H1 (cell line): ENCODE measurements around the gene PDE8B. TPM values are rescaled to one million over a fixed set of nuclear protein-coding genes. Genes with fewer than 3 reads are reported as not detected.

ENCODE experiments used
- CTCF ChIA-PET: fragments of 300-600 bp; sonication (Branson Sonifier 250); formaldehyde crosslinking; loops from one replicate; lab custom pipeline; 2021; ENCODE audit not compliant: partially characterized antibody; lab: Charles Lee
- POLR2A ChIA-PET: fragments of 300-600 bp; sonication (Branson Sonifier 250); formaldehyde crosslinking; loops from one replicate; lab custom pipeline; 2021; ENCODE audit warnings: inconsistent platforms; ENCODE audit not compliant: partially characterized antibody; lab: Charles Lee
- DNase-seq, 2 experiments: peaks; one replicate each; pipeline versions ENCODE4 v3.0.0 to v3.0.0-alpha.2; 2010 to 2022; ENCODE audit warnings: low spot score in 2 of 2, low read depth in 1 of 2, mixed read lengths in 1 of 2
- FAIRE-seq: peaks from 2 replicates; lab custom pipeline; 2011; peaks lifted over from hg19 to GRCh38; lab: Jason Lieb, UNC
- H2AFZ ChIP-seq: 2 replicates; pipeline ENCODE4 v1.8.1; 2012; ENCODE audit warnings: low read length, inconsistent platforms
- H2AK5ac ChIP-seq: 2 replicates; pipeline ENCODE4 v1.6.1; 2013; ENCODE audit warnings: low read depth, low read length
- H2BK120ac ChIP-seq: replicated peaks from 2 replicates; pipeline ENCODE3; 2013; ENCODE audit warnings: low read depth, low read length, inconsistent platforms
- H2BK12ac ChIP-seq: 2 replicates; pipeline ENCODE4 v1.6.1; 2013; ENCODE audit warnings: low read depth, low read length
- H2BK15ac ChIP-seq: 2 replicates; pipeline ENCODE4 v1.6.1; 2013; ENCODE audit warnings: low read length
- H2BK20ac ChIP-seq: 2 replicates; pipeline ENCODE4 v1.6.1; 2013; ENCODE audit warnings: low read length
- H2BK5ac ChIP-seq: 2 replicates; pipeline ENCODE4 v1.6.1; 2013; ENCODE audit warnings: low read depth, low read length
- H3K14ac ChIP-seq: 2 replicates; pipeline ENCODE4 v1.6.1; 2013; ENCODE audit warnings: inconsistent platforms; ENCODE audit not compliant: insufficient read length
- H3K18ac ChIP-seq: 2 replicates; pipeline ENCODE4 v1.6.1; 2013; ENCODE audit warnings: low read length; ENCODE audit errors: extremely low read depth
- H3K23ac ChIP-seq: 2 replicates; pipeline ENCODE4 v1.6.1; 2013; ENCODE audit warnings: inconsistent platforms; ENCODE audit not compliant: insufficient read length
- H3K23me2 ChIP-seq: 2 replicates; pipeline ENCODE4 v1.6.1; 2013; ENCODE audit warnings: low read depth, low read length
- H3K27ac ChIP-seq: 2 replicates; pipeline ENCODE4 v1.6.1; 2011; ENCODE audit warnings: low read depth, low read length, inconsistent platforms
- H3K27me3 ChIP-seq, 4 experiments: replicated peaks in 1 of 4; 1 replicate in 1 of 4; 2 replicates in 3 of 4; pipeline versions ENCODE4 v1.6.1 to v1.8.1; 2011 to 2013; ENCODE audit warnings: low read length in 3 of 4, mild to moderate bottlenecking in 3 of 4, inconsistent platforms in 2 of 4, mixed read lengths in 2 of 4, moderate library complexity in 1 of 4; ENCODE audit not compliant: control insufficient read depth in 3 of 4, insufficient read depth in 3 of 4; ENCODE audit errors: extremely low read depth in 1 of 4
- H3K36me3 ChIP-seq, 4 experiments: 2 replicates each; pipeline versions ENCODE4 v1.6.1 to v1.8.1; 2011 to 2013; ENCODE audit warnings: mild to moderate bottlenecking in 4 of 4, low read length in 3 of 4, moderate library complexity in 2 of 4, control low read depth in 1 of 4, inconsistent platforms in 1 of 4; ENCODE audit not compliant: insufficient read depth in 4 of 4, control insufficient read depth in 2 of 4
- H3K4ac ChIP-seq: replicated peaks from 2 replicates; pipeline ENCODE3; 2013; ENCODE audit warnings: low read length, low read depth, mixed read lengths, inconsistent platforms; ENCODE audit not compliant: insufficient read length
- H3K4me1 ChIP-seq, 4 experiments: replicated peaks in 1 of 4; 1 replicate in 1 of 4; 2 replicates in 3 of 4; pipeline versions ENCODE4 v1.6.1 to v1.8.1; 2011 to 2013; ENCODE audit warnings: low read length in 3 of 4, inconsistent platforms in 2 of 4, mixed read lengths in 1 of 4; ENCODE audit not compliant: insufficient read depth in 4 of 4, control insufficient read depth in 3 of 4
- H3K4me2 ChIP-seq, 2 experiments: 2 replicates each; pipeline versions ENCODE4 v1.6.1 to v1.8.1; 2011 to 2013; ENCODE audit warnings: low read depth in 2 of 2, low read length in 2 of 2, control low read depth in 1 of 2, inconsistent platforms in 1 of 2, mild to moderate bottlenecking in 1 of 2; ENCODE audit not compliant: insufficient read depth in 1 of 2
- H3K4me3 ChIP-seq, 4 experiments: fragments of 200-600, 300-600 bp in 1 of 4; sonication (generic), shearing (Covaris generic), sonication (Bioruptor Twin) in 1 of 4; 2 replicates each; pipeline versions ENCODE4 v1.5.1 to v1.8.1; 2011 to 2016; ENCODE audit warnings: low read length in 4 of 4, low read depth in 3 of 4, control low read depth in 2 of 4, inconsistent platforms in 2 of 4, mild to moderate bottlenecking in 2 of 4, mixed read lengths in 1 of 4, moderate library complexity in 1 of 4; ENCODE audit not compliant: insufficient read depth in 2 of 4; ENCODE audit errors: extremely low read depth in 1 of 4
- H3K56ac ChIP-seq: replicated peaks from 2 replicates; pipeline ENCODE3; 2013; ENCODE audit warnings: low read depth, mild to moderate bottlenecking, mixed read lengths, low read length, inconsistent platforms; ENCODE audit not compliant: insufficient read length
- H3K79me1 ChIP-seq: 2 replicates; pipeline ENCODE4 v1.6.1; 2013; ENCODE audit warnings: low read depth, low read length, control low read depth
- H3K79me2 ChIP-seq, 2 experiments: 2 replicates each; pipeline versions ENCODE4 v1.6.1 to v1.8.1; 2012 to 2013; ENCODE audit warnings: low read length in 2 of 2, mild to moderate bottlenecking in 2 of 2, inconsistent platforms in 1 of 2; ENCODE audit not compliant: insufficient read depth in 2 of 2, control insufficient read depth in 1 of 2
- H3K9ac ChIP-seq, 4 experiments: replicated peaks in 1 of 4; 1 replicate in 1 of 4; 2 replicates in 3 of 4; pipeline versions ENCODE4 v1.6.1 to v1.8.1; 2011 to 2013; ENCODE audit warnings: low read depth in 3 of 4, low read length in 3 of 4, control low read depth in 2 of 4, mild to moderate bottlenecking in 2 of 4, moderate library complexity in 2 of 4, inconsistent platforms in 1 of 4; ENCODE audit errors: extremely low read depth in 1 of 4
- H3K9me3 ChIP-seq, 2 experiments: 2 replicates each; pipeline versions ENCODE4 v1.6.1 to v1.8.1; 2012 to 2013; ENCODE audit warnings: mild to moderate bottlenecking in 2 of 2, moderate library complexity in 2 of 2, control low read depth in 1 of 2, inconsistent platforms in 1 of 2, low read depth in 1 of 2, low read length in 1 of 2, mixed read lengths in 1 of 2; ENCODE audit not compliant: insufficient read depth in 2 of 2
- H4K20me1 ChIP-seq, 2 experiments: replicated peaks in 1 of 2; 2 replicates each; pipeline versions ENCODE3 to v1.8.1; 2011 to 2013; ENCODE audit warnings: inconsistent platforms in 2 of 2, low read length in 2 of 2, mild to moderate bottlenecking in 1 of 2; ENCODE audit not compliant: insufficient read depth in 2 of 2, control insufficient read depth in 1 of 2
- H4K5ac ChIP-seq: 2 replicates; pipeline ENCODE4 v1.6.1; 2013; ENCODE audit warnings: low read length, low read depth, mixed read lengths, inconsistent platforms; ENCODE audit not compliant: insufficient read length
- H4K8ac ChIP-seq: 2 replicates; pipeline ENCODE4 v1.8.0; 2013; ENCODE audit warnings: mild to moderate bottlenecking, moderate library complexity, low read length, inconsistent platforms; ENCODE audit not compliant: insufficient read depth; ENCODE audit errors: extremely low read depth
- H4K91ac ChIP-seq: replicated peaks from 2 replicates; pipeline ENCODE3; 2013; ENCODE audit warnings: low read length, mixed read lengths, inconsistent platforms; ENCODE audit not compliant: insufficient read length
- FOSL1 ChIP-seq: IDR thresholded peaks from 2 replicates; pipeline ENCODE4 v1.6.1; 2011; ENCODE audit warnings: mild to moderate bottlenecking, low read depth, low read length, moderate library complexity; ENCODE audit not compliant: insufficient read depth
- RAD21 ChIP-seq, 2 experiments: IDR thresholded peaks in 1 of 2; conservative IDR thresholded peaks in 1 of 2; 2 replicates each; pipeline ENCODE4 v1.6.1; 2011; ENCODE audit warnings: low read depth in 2 of 2, low read length in 2 of 2, improper control_type of control experiment in 1 of 2, inconsistent platforms in 1 of 2, mild to moderate bottlenecking in 1 of 2, moderate library complexity in 1 of 2
- TAF7 ChIP-seq: optimal IDR thresholded peaks from 2 replicates; pipeline ENCODE3; 2011; ENCODE audit warnings: low read depth, mild to moderate bottlenecking, inconsistent platforms, low read length, moderate library complexity, borderline replicate concordance
- ZNF274 ChIP-seq: IDR thresholded peaks from 2 replicates; pipeline ENCODE4 v1.7.0; 2012; ENCODE audit warnings: low read length, borderline replicate concordance; ENCODE audit errors: extremely low read depth
- WGBS, 2 experiments: shearing (Covaris generic) in 1 of 2; methylation state at CpG; one replicate each; pipeline versions ENCODE4 v1.1.6 to v1.1.7; 2013 to 2015; ENCODE audit warnings: low lambda C conversion rate in 2 of 2, mixed read lengths in 2 of 2, inconsistent platforms in 1 of 2, low coverage in 1 of 2, missing lambda C conversion rate in 1 of 2; ENCODE audit not compliant: insufficient replicate concordance in 2 of 2, insufficient coverage in 1 of 2, insufficient read length in 1 of 2; ENCODE audit errors: extremely low coverage in 1 of 2, missing lambda C conversion rate in 1 of 2; 5-methylcytosine and 5-hydroxymethylcytosine counted together
- polyA plus RNA-seq, 7 experiments: library from polyadenylated mRNA; depleted of rRNA in 3 of 7; stranded (reverse) in 5 of 7; unstranded in 2 of 7; fragments of >200 nt in 5 of 7; fragments of 200-250 nt in 2 of 7; gene quantifications; 1 replicate in 5 of 7; 2 replicates in 1 of 7; 4 replicates in 1 of 7; pipeline versions ENCODE4 v1.2.1 to v1.2.3, GENCODE V29; 2011 to 2013; ENCODE audit warnings: missing spikeins in 2 of 7, mixed read lengths in 2 of 7
- total RNA-seq: library from RNA; stranded (reverse); fragmentation: NEBNext Ultra II Directional; extraction: Animal tissue kit (Norgen Biotek cat#: 25700); gene quantifications from 2 replicates; pipeline ENCODE4 v1.2.1, GENCODE V29; 2021

The PDE8B gene
- total and polyA plus RNA-seq, 2 of the 8 experiments (the other 6 are each of a cell fraction or from before 2014, with no cell fraction given) = 0.32 to 1.1 TPM

GRCh38 chr5:77312413-77312812 lies 101.9 kb downstream of the PDE8B start:
- ChIA-PET CTCF (interaction anchor here (0.5 to 1.2 kb wide), 2 partner anchors 13 to 42 kb away, joined by 3 read pairs; no protein-coding TSS in a partner anchor), POLR2A (no interaction called here)
- Histone ChIP-seq H2AFZ (no peak overlapping the region), H3K4ac (no peak overlapping the region), H3K9me3 (no peaks in the 10 kb centered on the region), H4K8ac (no peak overlapping the region), H3K4me3 (no peak overlapping the region), H4K5ac (no peak overlapping the region), H2BK120ac (no peak overlapping the region), H3K56ac (no peak overlapping the region), H3K36me3 (no peaks in the 10 kb centered on the region), H3K79me1 (no peaks in the 10 kb centered on the region), H3K27me3 (peaks cover 0 to 7% (median 5%) of the 10 kb centered on the region in 4 experiments; a peak in 4 of 7 replicates), H3K4me2 (no peak overlapping the region), H3K23me2 (no peaks in the 10 kb centered on the region), H2AK5ac (no peak overlapping the region), H3K18ac (no peak overlapping the region), H3K4me1 (no peaks in the 10 kb centered on the region), H4K91ac (no peak overlapping the region), H2BK5ac (no peak overlapping the region), H2BK12ac (no peak overlapping the region), H3K23ac (no peak overlapping the region), H3K27ac (no peak overlapping the region), H4K20me1 (no peaks in the 10 kb centered on the region), H2BK20ac (no peak overlapping the region), H3K9ac (no peak overlapping the region), H2BK15ac (no peak overlapping the region), H3K14ac (no peak overlapping the region), H3K79me2 (no peaks in the 10 kb centered on the region)
- WGBS, 2 experiments = 90% methylated on average over 1 of the region's 1 CpG; no CpG with 5 or more reads in 1 of the 2 experiments
- no peak for FAIRE-seq
- no peak for DNase-seq
- no peak for TF ChIP-seq FOSL1
- no peak for TF ChIP-seq ZNF274
- TF ChIP-seq TAF7 = no peak
- no peak for TF ChIP-seq RAD21 (IDR thresholded peaks at IDR 0.05 in 1 of 2, conservative IDR thresholded peaks at IDR 0.05 in 1 of 2; ENCODE audit: low read depth in 2 of 2, low read length in 2 of 2)
